ENCODE data around the gene NDRG2. TPM values are rescaled to one million over a fixed set of nuclear protein-coding genes. Genes with fewer than 3 reads are reported as not detected.

Gene NDRG2
- total RNA-seq (2022; extraction: Qiagen RNA extraction; ENCODE audit: low read depth) = 2.5 to 3.5 TPM (median 3.1 TPM) in 5 replicates

GRCh38 chr14:21024585-21025370 is at the start of gene NDRG2:
Gene NDRG2, minus strand, starts transcription at chr14:21025061. Its CDS starts 1,746 bp downstream, at chr14:21023315.

GRCh38 chr14:21070083-21070609 is 45.3 kb upstream of the NDRG2 start, which contains the start of gene ARHGEF40:
Gene ARHGEF40, plus strand, starts transcription at chr14:21070304. Its CDS starts 93 bp downstream, at chr14:21070397.

GRCh38 chr14:21057803-21058675 is 33.2 kb upstream of the NDRG2 start, which contains the start of gene RNASE8:
Gene RNASE8, plus strand, starts transcription at chr14:21057822. Its CDS starts 71 bp downstream, at chr14:21057893.

GRCh38 chr14:21041676-21042433 is 17.0 kb upstream of the NDRG2 start, which contains the start of gene RNASE7:
Gene RNASE7, plus strand, starts transcription at chr14:21042362. Its CDS starts 631 bp downstream, at chr14:21042993.

GRCh38 chr14:21034707-21035106 is 9.8 kb upstream of the NDRG2 start, which contains the start of gene RNASE13:
Gene RNASE13, minus strand, starts transcription at chr14:21034807. Its CDS starts 519 bp downstream, at chr14:21034288.

GRCh38 chr14:21029917-21030316 is 5.1 kb upstream of the NDRG2 start, which contains the start of gene TPPP2:
Gene TPPP2, plus strand, starts transcription at chr14:21030217. Its CDS starts 365 bp downstream, at chr14:21030582.

GRCh38 chr14:20998674-20999366 is 26.0 kb downstream of the NDRG2 start, which contains the start of gene SLC39A2:
Gene SLC39A2, plus strand, starts transcription at chr14:20999293. Its CDS starts 154 bp downstream, at chr14:20999447.

GRCh38 chr14:20989787-20990600 is 34.9 kb downstream of the NDRG2 start, which contains the start of gene METTL17:
Gene METTL17, plus strand, starts transcription at chr14:20989980. Its CDS starts 23 bp downstream, at chr14:20990003.

Other genes with a start within 250 kb of the NDRG2 start
- gene RNASE6, start 243.8 kb downstream of the NDRG2 start, total RNA-seq (2022; extraction: Qiagen RNA extraction; ENCODE audit: low read depth) = not detected in 5 replicates
- gene RNASE1, start 222.2 kb downstream of the NDRG2 start, total RNA-seq (2022; extraction: Qiagen RNA extraction; ENCODE audit: low read depth) = 0.16 to 0.35 TPM (median 0.24 TPM) in 3 of 5 replicates, not detected in the others
- not detected in 5 replicates for gene RNASE3, start 133.7 kb downstream of the NDRG2 start, total RNA-seq (2022; extraction: Qiagen RNA extraction; ENCODE audit: low read depth)
- gene RNASE2, start 69.6 kb downstream of the NDRG2 start, total RNA-seq (2022; extraction: Qiagen RNA extraction; ENCODE audit: low read depth) = not detected in 5 replicates
- gene METTL17, start 35.1 kb downstream of the NDRG2 start, total RNA-seq (2022; extraction: Qiagen RNA extraction; ENCODE audit: low read depth) = 69.5 to 77.9 TPM (median 73.5 TPM) in 5 replicates
- not detected in 5 replicates for gene SLC39A2, start 25.8 kb downstream of the NDRG2 start, total RNA-seq (2022; extraction: Qiagen RNA extraction; ENCODE audit: low read depth)
- gene TPPP2, start 5.2 kb upstream of the NDRG2 start, total RNA-seq (2022; extraction: Qiagen RNA extraction; ENCODE audit: low read depth) = not detected in 5 replicates
- gene RNASE13, start 9.7 kb upstream of the NDRG2 start, total RNA-seq (2022; extraction: Qiagen RNA extraction; ENCODE audit: low read depth) = not detected in 5 replicates
- not detected in 5 replicates for gene RNASE7, start 17.3 kb upstream of the NDRG2 start, total RNA-seq (2022; extraction: Qiagen RNA extraction; ENCODE audit: low read depth)
- not detected in 5 replicates for gene RNASE8, start 32.8 kb upstream of the NDRG2 start, total RNA-seq (2022; extraction: Qiagen RNA extraction; ENCODE audit: low read depth)
- gene ARHGEF40, start 45.2 kb upstream of the NDRG2 start, total RNA-seq (2022; extraction: Qiagen RNA extraction; ENCODE audit: low read depth) = 9.2 to 13.5 TPM (median 12.9 TPM) in 5 replicates
- 21.2 to 30.3 TPM (median 29.2 TPM) in 5 replicates for gene ZNF219, start 73.6 kb upstream of the NDRG2 start, total RNA-seq (2022; extraction: Qiagen RNA extraction; ENCODE audit: low read depth)
- gene TMEM253, start 76.0 kb upstream of the NDRG2 start, total RNA-seq (2022; extraction: Qiagen RNA extraction; ENCODE audit: low read depth) = 0.40 to 1.1 TPM (median 0.80 TPM) in 5 replicates
- gene OR5AU1, start 131.0 kb upstream of the NDRG2 start, total RNA-seq (2022; extraction: Qiagen RNA extraction; ENCODE audit: low read depth) = 0.02 TPM in 1 of 5 replicates, not detected in the others
- gene HNRNPC, start 244.4 kb upstream of the NDRG2 start, total RNA-seq (2022; extraction: Qiagen RNA extraction; ENCODE audit: low read depth) = 789 to 1,071 TPM (median 851 TPM) in 5 replicates

All from A549 treated with CpdA at 1 μM for 4 hours (cell line).